ENCODE data around the gene ACVR2B. TPM values are rescaled to one million over a fixed set of nuclear protein-coding genes. Genes with fewer than 3 reads are reported as not detected.
A peak's percentile ranks its signal among the peaks of the same experiment; 100 is the strongest.

The ACVR2B gene
- total RNA-seq, 1 experiment from 2014 or later, result 1.8 TPM

DNA sequence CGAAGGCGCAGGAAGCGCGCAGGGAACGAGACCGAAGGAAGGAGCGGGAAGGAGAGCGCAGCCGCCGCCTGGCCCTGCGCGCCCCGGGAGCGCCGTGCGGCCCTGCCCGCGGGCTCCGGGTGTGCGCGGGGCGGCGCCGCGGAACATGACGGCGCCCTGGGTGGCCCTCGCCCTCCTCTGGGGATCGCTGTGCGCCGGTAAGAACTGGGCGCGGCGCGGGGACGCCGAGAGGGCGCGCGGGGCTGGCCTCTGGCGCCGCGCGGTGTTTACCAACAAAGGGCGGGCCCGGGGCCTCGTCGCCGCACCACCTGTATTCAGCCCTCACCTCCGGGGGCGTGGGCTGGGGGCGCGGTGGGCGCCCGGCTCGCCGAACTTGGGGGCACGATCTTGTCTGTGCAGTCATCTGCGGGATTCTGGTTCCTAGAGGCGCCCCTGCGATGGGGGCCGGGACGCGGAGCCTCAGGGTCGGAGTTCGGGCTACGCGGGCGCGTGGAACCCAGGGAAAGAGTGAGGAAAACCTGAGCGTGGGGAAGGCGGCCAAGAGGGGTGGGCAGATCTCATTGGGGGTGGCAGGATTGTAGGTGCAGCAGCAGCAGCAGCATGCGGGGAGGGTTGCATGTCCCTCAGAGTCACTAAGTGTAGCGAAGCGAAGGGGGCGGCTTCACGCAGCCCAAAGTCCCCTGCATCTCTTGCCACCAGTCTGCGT, 641 bp downstream of the ACVR2B start:
- TF ChIP-seq, protein P1, sequence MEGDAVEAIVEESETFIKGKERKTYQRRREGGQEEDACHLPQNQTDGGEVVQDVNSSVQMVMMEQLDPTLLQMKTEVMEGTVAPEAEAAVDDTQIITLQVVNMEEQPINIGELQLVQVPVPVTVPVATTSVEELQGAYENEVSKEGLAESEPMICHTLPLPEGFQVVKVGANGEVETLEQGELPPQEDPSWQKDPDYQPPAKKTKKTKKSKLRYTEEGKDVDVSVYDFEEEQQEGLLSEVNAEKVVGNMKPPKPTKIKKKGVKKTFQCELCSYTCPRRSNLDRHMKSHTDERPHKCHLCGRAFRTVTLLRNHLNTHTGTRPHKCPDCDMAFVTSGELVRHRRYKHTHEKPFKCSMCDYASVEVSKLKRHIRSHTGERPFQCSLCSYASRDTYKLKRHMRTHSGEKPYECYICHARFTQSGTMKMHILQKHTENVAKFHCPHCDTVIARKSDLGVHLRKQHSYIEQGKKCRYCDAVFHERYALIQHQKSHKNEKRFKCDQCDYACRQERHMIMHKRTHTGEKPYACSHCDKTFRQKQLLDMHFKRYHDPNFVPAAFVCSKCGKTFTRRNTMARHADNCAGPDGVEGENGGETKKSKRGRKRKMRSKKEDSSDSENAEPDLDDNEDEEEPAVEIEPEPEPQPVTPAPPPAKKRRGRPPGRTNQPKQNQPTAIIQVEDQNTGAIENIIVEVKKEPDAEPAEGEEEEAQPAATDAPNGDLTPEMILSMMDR (conservative IDR thresholded peaks at IDR 0.05; ENCODE audit: low read depth, low read length), result no peak
- no peak for TF ChIP-seq EZH2 (IDR thresholded peaks at IDR 0.05; ENCODE audit: low read length, unreplicated experiment)
- no peak for TF ChIP-seq EZH2phosphoT487 (IDR thresholded peaks at IDR 0.05; ENCODE audit: borderline replicate concordance, low read length)
- POLR2A ChIA-PET (ENCODE audit: unreplicated experiment), result no interaction called here
- H3K4me2 ChIP-seq (ENCODE audit: low read length), result peak overlapping the region; percentile 100
- H3K36me3 ChIP-seq (ENCODE audit: low read depth, low read length), result no peaks in the 10 kb centered on the region
- H3K9me3 ChIP-seq (ENCODE audit: low read length), result no peaks in the 10 kb centered on the region; the same call in 1 of the 2 replicates
- peaks cover 25% of the 10 kb centered on the region; the same call in 1 of the 2 replicates for H3K4me1 ChIP-seq (ENCODE audit: insufficient read depth, low read length)
- H3K4me3 ChIP-seq (ENCODE audit: low read length), result peak overlapping the region; percentile 82
- no peaks in the 10 kb centered on the region for H3K9me2 ChIP-seq (replicated peaks; ENCODE audit: low read length)
- CTCF ChIA-PET, result no interaction called here
- H3K27ac ChIP-seq (ENCODE audit: low read length), result no peak overlapping the region
- BruUV-seq (replicated peaks), result no TSS peak
- H3F3A ChIP-seq (ENCODE audit: low read length, unreplicated experiment), result no peaks in the 10 kb centered on the region
- peak overlapping the region; percentile 81 for H3K9ac ChIP-seq (ENCODE audit: low read length)
- H4K20me1 ChIP-seq (ENCODE audit: low read length), result no peaks in the 10 kb centered on the region
- peak overlapping the region; percentile 92 for H2AFZ ChIP-seq (ENCODE audit: low read length)
- H3K79me2 ChIP-seq (ENCODE audit: low read length), result peaks cover 25% of the 10 kb centered on the region
- intact Hi-C loops (cut with micrococcal nuclease), result loop anchor here (10.0 kb wide), 2 partner anchors 320 to 450 kb away; partner anchors contain the start of genes ACAA1 and MYD88
- peak; percentile 36 for DNase-seq
- ATAC-seq, result peak; percentile 33
- H3K27me3 ChIP-seq (ENCODE audit: low read length), result no peaks in the 10 kb centered on the region

DNA sequence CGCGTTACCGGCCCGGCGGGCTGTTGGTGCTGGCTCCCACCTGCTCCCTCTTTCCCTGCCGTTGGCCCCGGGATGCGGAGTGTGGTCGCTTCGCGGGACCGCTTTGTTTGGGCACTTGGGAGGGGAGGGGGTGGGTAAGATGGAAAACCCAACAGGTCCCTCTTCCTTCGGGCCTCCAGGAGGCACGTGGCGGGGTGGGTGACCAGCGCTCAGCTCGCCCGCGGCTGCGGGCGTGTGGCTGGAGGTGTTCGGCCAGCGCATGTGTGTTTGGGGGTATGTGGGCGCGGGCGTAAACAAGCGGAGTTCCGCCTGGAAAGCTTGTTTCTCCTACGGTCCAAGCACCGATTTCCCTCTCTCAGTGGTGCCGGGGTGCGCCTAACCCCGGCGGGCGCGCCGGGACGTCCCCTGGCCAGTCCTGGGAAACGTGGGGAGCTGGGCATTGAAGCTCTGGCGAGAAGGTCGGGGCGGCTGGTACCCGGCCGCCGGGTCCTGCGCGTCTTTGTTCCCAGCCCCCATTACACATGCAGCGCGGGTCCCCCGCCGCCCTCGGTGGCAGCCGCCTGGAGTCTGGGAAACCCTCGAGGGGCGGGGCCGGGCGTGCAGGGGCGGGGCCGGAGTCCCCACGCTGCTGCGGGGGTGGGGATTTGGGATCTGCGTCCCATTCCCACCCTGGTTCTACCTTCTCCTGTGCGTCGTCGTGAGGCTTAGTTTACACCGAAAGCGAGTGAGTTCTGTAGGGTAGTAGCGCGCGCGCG, 1.4 kb downstream of the ACVR2B start:
- Histone ChIP-seq H3K9ac (ENCODE audit: low read length) (peak overlapping the region; percentile 81), H3K4me1 (ENCODE audit: insufficient read depth, low read length) (peaks cover 28% of the 10 kb centered on the region; the same call in 1 of the 2 replicates), H3K4me3 (ENCODE audit: low read length) (peak overlapping the region; percentile 82), H3K9me2 (replicated peaks; ENCODE audit: low read length) (no peaks in the 10 kb centered on the region), H3K4me2 (ENCODE audit: low read length) (peak overlapping the region; percentile 100), H3K79me2 (ENCODE audit: low read length) (peaks cover 30% of the 10 kb centered on the region), H3K27ac (ENCODE audit: low read length) (peak overlapping the region; percentile 18; the same call in 1 of the 2 replicates), H4K20me1 (ENCODE audit: low read length) (no peaks in the 10 kb centered on the region), H3K27me3 (ENCODE audit: low read length) (no peaks in the 10 kb centered on the region), H3F3A (ENCODE audit: low read length, unreplicated experiment) (no peaks in the 10 kb centered on the region), H3K9me3 (ENCODE audit: low read length) (no peaks in the 10 kb centered on the region; the same call in 1 of the 2 replicates), H2AFZ (ENCODE audit: low read length) (peak overlapping the region; percentile 92), H3K36me3 (ENCODE audit: low read depth, low read length) (no peaks in the 10 kb centered on the region)
- ChIA-PET CTCF (interaction anchor here (0.6 kb wide), 1 partner anchor 108 kb away, joined by 5 read pairs; the partner anchor contains the start of gene XYLB), POLR2A (ENCODE audit: unreplicated experiment) (interaction anchor here (0.5 to 0.6 kb wide), 2 partner anchors 11 to 254 kb away, joined by 3 to 4 read pairs; no protein-coding TSS in a partner anchor)
- TF ChIP-seq EZH2phosphoT487 (IDR thresholded peaks at IDR 0.05; ENCODE audit: borderline replicate concordance, low read length) (no peak), EZH2 (IDR thresholded peaks at IDR 0.05; ENCODE audit: low read length, unreplicated experiment) (no peak)
- TF ChIP-seq, protein P1 (conservative IDR thresholded peaks at IDR 0.05; ENCODE audit: low read depth, low read length), result no peak
- intact Hi-C loops (cut with micrococcal nuclease), result loop anchor here (1.0 to 10.0 kb wide), 3 partner anchors 106 to 450 kb away; partner anchors contain the start of genes ACAA1 and MYD88
- BruUV-seq (replicated peaks), result TSS peak; percentile 54
- DNase-seq, result peak; percentile 85
- ATAC-seq, result peak; percentile 61

Measured in PC-3 (cell line).